HUES64 (cell line): ENCODE measurements around the gene ENTPD7.
A peak's percentile ranks its signal among the peaks of the same experiment; 100 is the strongest.

Source experiments
- H3K27ac ChIP-seq: 2 replicates; pipeline ENCODE4 v1.7.0; 2013; ENCODE audit warnings: low read depth, low read length, inconsistent platforms
- H3K27me3 ChIP-seq: 2 replicates; pipeline ENCODE4 v1.6.1; 2013; ENCODE audit warnings: mild to moderate bottlenecking, low read length; ENCODE audit not compliant: insufficient read depth
- H3K36me3 ChIP-seq: 2 replicates; pipeline ENCODE4 v1.6.1; 2013; ENCODE audit warnings: mild to moderate bottlenecking, low read length; ENCODE audit not compliant: insufficient read depth
- H3K4me1 ChIP-seq: 2 replicates; pipeline ENCODE4 v1.6.1; 2013; ENCODE audit warnings: mild to moderate bottlenecking, low read length, moderate library complexity; ENCODE audit not compliant: insufficient read depth
- H3K4me3 ChIP-seq: 2 replicates; pipeline ENCODE4 v1.5.1; 2013; ENCODE audit warnings: mild to moderate bottlenecking, low read length, moderate library complexity
- H3K9ac ChIP-seq: 2 replicates; pipeline ENCODE4 v1.6.1; 2013; ENCODE audit warnings: mild to moderate bottlenecking, low read depth, low read length
- H3K9me3 ChIP-seq: 2 replicates; pipeline ENCODE4 v1.6.1; 2013; ENCODE audit warnings: low read depth, low read length; ENCODE audit not compliant: insufficient read depth
- WGBS: fragments of 150-250, 120-280 bp; methylation state at CpG from one replicate; pipeline ENCODE4 v1.1.7; 2013; ENCODE audit warnings: missing lambda C conversion rate; 5-methylcytosine and 5-hydroxymethylcytosine counted together

Gene ENTPD7

GRCh38 chr10:99695761-99696160, 36.5 kb downstream of the ENTPD7 start:
- peaks cover 74% of the 10 kb centered on the region for H3K36me3 ChIP-seq
- H3K4me3 ChIP-seq, result no peak overlapping the region
- H3K9ac ChIP-seq, result no peak overlapping the region
- WGBS, result 96% methylated on average over 6 of the region's 6 CpGs
- no peaks in the 10 kb centered on the region for H3K9me3 ChIP-seq
- H3K27ac ChIP-seq, result no peak overlapping the region
- H3K4me1 ChIP-seq, result no peaks in the 10 kb centered on the region
- no peaks in the 10 kb centered on the region for H3K27me3 ChIP-seq

GRCh38 chr10:99698504-99699080, 39.3 kb downstream of the ENTPD7 start:
- no peak overlapping the region for H3K4me3 ChIP-seq
- 96% methylated on average over 8 of the region's 8 CpGs for WGBS
- H3K9ac ChIP-seq, result no peak overlapping the region
- no peaks in the 10 kb centered on the region for H3K27me3 ChIP-seq
- H3K36me3 ChIP-seq, result peaks cover 74% of the 10 kb centered on the region
- no peaks in the 10 kb centered on the region for H3K4me1 ChIP-seq
- H3K9me3 ChIP-seq, result no peaks in the 10 kb centered on the region
- no peak overlapping the region for H3K27ac ChIP-seq

DNA sequence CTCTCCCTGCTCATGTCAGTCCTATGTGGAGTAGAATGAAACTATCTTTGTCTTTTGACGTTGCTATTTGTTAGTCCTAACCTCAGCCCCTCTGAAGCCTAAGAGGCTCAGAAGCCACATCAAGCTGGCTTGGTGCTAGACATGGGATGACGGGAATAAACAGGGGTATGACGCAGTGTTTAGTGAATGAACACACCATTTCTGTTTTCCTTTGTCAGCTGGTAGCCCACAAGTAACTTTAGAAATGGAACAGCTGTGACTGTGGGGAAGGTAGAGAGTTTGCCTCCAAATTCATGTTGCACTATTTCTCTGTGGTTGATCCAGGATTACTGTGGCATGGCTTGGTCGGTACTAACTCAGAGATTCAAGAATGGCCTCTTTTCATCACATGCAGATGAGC, 41.3 kb downstream of the ENTPD7 start:
- no peak overlapping the region for H3K9ac ChIP-seq
- H3K4me3 ChIP-seq, result no peak overlapping the region
- WGBS, result 96% methylated on average over 4 of the region's 4 CpGs
- no peaks in the 10 kb centered on the region for H3K27me3 ChIP-seq
- no peaks in the 10 kb centered on the region for H3K9me3 ChIP-seq
- H3K27ac ChIP-seq, result no peak overlapping the region
- H3K36me3 ChIP-seq, result peaks cover 84% of the 10 kb centered on the region
- H3K4me1 ChIP-seq, result no peaks in the 10 kb centered on the region

DNA sequence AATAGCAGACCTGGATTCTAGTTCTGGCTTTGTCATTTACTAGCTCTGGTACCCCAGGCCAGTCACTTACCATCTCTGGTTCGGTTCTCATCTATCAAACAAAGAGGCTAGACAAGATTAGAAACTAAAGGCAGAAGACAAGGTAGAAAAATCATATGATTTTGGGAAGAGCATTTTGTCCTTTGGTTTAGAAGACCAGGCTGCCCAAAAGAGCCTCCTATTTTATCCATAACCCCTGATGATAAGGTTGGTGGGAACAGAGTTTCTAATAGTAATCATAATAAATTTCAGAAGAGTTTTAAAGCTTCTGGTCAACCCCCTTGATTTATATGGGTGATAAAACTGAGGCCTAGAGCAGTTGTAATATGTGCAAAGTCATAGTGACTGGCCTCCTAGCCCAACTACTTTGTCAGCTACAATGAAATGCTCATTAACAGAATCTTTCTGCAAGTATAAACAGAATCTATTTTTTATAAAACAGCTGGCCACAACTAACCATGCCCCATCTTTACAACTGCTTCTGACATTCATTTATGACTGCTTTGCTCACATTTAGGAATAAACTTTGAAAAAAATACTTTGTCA, 49.2 kb downstream of the ENTPD7 start:
- Histone ChIP-seq H3K27ac (no peak overlapping the region), H3K9ac (no peak overlapping the region), H3K4me3 (no peak overlapping the region), H3K36me3 (peaks cover 75% of the 10 kb centered on the region), H3K4me1 (no peaks in the 10 kb centered on the region), H3K27me3 (no peaks in the 10 kb centered on the region), H3K9me3 (no peaks in the 10 kb centered on the region)
- 92% methylated on average over 1 of the region's 1 CpG for WGBS

GRCh38 chr10:99709480-99710229, 50.3 kb downstream of the ENTPD7 start:
- Histone ChIP-seq H3K4me3 (no peak overlapping the region), H3K4me1 (no peaks in the 10 kb centered on the region), H3K27me3 (no peaks in the 10 kb centered on the region), H3K36me3 (peaks cover 74% of the 10 kb centered on the region), H3K27ac (no peak overlapping the region), H3K9me3 (no peaks in the 10 kb centered on the region), H3K9ac (no peak overlapping the region)
- 69% methylated on average over 4 of the region's 4 CpGs for WGBS

- peaks cover 80% of the 10 kb centered on the region for H3K36me3 ChIP-seq
- no peak overlapping the region for H3K9ac ChIP-seq
- no peaks in the 10 kb centered on the region for H3K9me3 ChIP-seq
- no peak overlapping the region for H3K27ac ChIP-seq
- H3K4me1 ChIP-seq, result no peaks in the 10 kb centered on the region
- H3K27me3 ChIP-seq, result no peaks in the 10 kb centered on the region
- no peak overlapping the region for H3K4me3 ChIP-seq
Observed at GRCh38 chr10:99711129-99711719, 51.9 kb downstream of the ENTPD7 start.

DNA sequence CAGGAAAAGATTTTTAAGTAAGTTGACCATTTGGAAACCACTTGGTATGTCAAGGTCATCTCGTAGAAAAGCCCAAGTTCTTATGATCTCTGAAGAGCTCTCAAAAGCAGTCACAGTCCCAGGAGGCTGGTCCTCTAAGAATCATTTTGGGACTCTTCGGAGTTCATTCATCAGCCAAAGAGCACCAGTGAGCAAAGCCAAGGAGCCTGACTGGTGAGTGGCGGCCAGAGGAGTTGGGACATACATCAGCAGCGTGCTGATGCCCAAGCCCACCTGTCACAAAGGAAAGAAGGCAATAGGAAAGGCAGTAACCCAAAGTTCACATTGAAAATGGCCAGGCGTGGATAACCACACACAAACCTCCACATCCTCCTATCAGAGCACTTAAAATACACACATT, 55.1 kb downstream of the ENTPD7 start:
- no peak overlapping the region for H3K4me3 ChIP-seq
- WGBS, result 92% methylated on average over 5 of the region's 5 CpGs
- no peak overlapping the region for H3K9ac ChIP-seq
- H3K36me3 ChIP-seq, result peaks cover 83% of the 10 kb centered on the region
- no peaks in the 10 kb centered on the region for H3K4me1 ChIP-seq
- H3K9me3 ChIP-seq, result no peaks in the 10 kb centered on the region
- H3K27ac ChIP-seq, result no peak overlapping the region
- no peaks in the 10 kb centered on the region for H3K27me3 ChIP-seq

- no peak overlapping the region for H3K27ac ChIP-seq
- no peaks in the 10 kb centered on the region for H3K27me3 ChIP-seq
- H3K9me3 ChIP-seq, result no peaks in the 10 kb centered on the region
- H3K9ac ChIP-seq, result no peak overlapping the region
- H3K36me3 ChIP-seq, result peaks cover 84% of the 10 kb centered on the region
- H3K4me1 ChIP-seq, result no peaks in the 10 kb centered on the region
- WGBS, result 100% methylated on average over 2 of the region's 2 CpGs
- no peak overlapping the region for H3K4me3 ChIP-seq
Observed at GRCh38 chr10:99720387-99720786, 61.1 kb downstream of the ENTPD7 start.

- Histone ChIP-seq H3K4me3 (no peak overlapping the region), H3K36me3 (peaks cover 43% of the 10 kb centered on the region), H3K9ac (no peak overlapping the region), H3K9me3 (no peaks in the 10 kb centered on the region), H3K27me3 (no peaks in the 10 kb centered on the region), H3K27ac (no peak overlapping the region), H3K4me1 (peaks cover 3% of the 10 kb centered on the region; the same call in 1 of the 2 replicates)
- 95% methylated on average over 1 of the region's 1 CpG for WGBS
Observed at GRCh38 chr10:99730026-99730425, 70.7 kb downstream of the ENTPD7 start.

DNA sequence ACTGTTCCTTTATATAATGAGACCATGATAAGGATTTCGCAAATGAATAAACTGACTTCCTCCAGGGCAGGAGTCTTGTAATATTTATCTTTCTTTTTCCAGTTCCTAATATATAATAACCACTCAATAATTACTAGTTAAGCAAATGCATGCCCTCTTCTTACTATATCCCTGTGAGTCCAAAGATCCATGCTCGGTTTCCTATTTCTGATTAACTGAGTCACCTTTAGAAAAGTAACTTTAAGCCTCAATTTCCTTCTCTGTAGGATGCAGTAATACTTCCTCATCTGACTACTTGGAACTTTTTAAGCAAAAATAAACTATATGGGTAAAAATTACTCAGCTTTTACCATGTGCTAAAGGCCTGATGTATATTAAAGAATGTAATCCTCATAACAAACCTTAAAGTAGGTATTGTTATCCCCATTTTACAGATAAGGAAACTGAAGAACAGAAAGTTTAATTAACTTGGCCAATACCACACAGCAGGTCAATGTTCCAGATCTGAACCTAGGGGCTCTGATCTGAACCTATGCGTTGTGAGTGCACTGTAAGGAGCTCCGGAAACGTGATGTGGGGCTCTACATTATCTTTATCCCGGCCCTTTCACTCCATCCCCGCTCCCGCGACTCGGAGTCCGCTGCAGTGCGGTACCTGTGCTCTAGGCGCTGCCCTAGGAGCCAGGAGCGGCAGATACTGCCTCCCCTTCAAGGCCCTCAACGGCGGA, 72.2 kb downstream of the ENTPD7 start:
- Histone ChIP-seq H3K9ac (peak overlapping the region; percentile 80), H3K9me3 (no peaks in the 10 kb centered on the region), H3K4me3 (peak overlapping the region; percentile 100), H3K4me1 (peaks cover 3% of the 10 kb centered on the region; the same call in 1 of the 2 replicates), H3K27ac (peak overlapping the region; percentile 83), H3K27me3 (no peaks in the 10 kb centered on the region), H3K36me3 (peaks cover 39% of the 10 kb centered on the region)
- 10% methylated on average over 16 of the region's 16 CpGs for WGBS
